ENCODE results near the gene BEST3. TPM values are rescaled to one million over a fixed set of nuclear protein-coding genes. Genes with fewer than 3 reads are reported as not detected.

Gene BEST3
- total and polyA plus RNA-seq, 12 donors, result 0.27 to 3.3 (median 1.3) TPM

DNA sequence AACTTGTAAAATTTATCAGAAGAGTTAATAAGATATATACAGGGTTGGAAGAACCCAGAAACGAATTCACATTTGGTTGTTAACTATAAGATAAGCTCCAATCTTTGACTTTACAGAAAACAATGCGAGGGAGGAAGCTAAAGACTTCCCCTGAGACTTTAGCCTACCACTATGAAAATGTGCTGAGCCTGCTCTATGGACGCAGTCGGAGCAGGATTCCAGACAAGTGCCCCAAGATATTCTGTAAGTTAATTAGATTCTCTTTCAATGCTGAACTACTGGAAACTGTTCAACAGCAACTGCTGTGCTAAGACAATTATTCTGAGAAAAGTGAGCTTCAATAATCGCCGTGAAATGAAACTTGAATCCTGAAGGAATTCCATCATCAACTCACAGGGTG lies 80.1 kb downstream of the BEST3 start:
- 62 to 71% (median 66%) methylated on average over 6 of the region's 6 CpGs for WGBS, 4 donors
- H3K4me3 ChIP-seq, result no peak overlapping the region
- TF ChIP-seq, protein P1, sequence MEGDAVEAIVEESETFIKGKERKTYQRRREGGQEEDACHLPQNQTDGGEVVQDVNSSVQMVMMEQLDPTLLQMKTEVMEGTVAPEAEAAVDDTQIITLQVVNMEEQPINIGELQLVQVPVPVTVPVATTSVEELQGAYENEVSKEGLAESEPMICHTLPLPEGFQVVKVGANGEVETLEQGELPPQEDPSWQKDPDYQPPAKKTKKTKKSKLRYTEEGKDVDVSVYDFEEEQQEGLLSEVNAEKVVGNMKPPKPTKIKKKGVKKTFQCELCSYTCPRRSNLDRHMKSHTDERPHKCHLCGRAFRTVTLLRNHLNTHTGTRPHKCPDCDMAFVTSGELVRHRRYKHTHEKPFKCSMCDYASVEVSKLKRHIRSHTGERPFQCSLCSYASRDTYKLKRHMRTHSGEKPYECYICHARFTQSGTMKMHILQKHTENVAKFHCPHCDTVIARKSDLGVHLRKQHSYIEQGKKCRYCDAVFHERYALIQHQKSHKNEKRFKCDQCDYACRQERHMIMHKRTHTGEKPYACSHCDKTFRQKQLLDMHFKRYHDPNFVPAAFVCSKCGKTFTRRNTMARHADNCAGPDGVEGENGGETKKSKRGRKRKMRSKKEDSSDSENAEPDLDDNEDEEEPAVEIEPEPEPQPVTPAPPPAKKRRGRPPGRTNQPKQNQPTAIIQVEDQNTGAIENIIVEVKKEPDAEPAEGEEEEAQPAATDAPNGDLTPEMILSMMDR (IDR thresholded peaks at IDR 0.05), result no peak
- no peak for TF ChIP-seq POLR2A (IDR thresholded peaks at IDR 0.05)
- no peaks in the 10 kb centered on the region for H3K27me3 ChIP-seq
- H3K27ac ChIP-seq, result no peak overlapping the region
- H3K4me1 ChIP-seq (replicated peaks in 1 of 2), result no peaks in the 10 kb centered on the region
- DNase-seq, result no peak
- H3K36me3 ChIP-seq (replicated peaks in 1 of 2), result no peaks in the 10 kb centered on the region
- H3K9me3 ChIP-seq (replicated peaks in 1 of 3), result no peaks in the 10 kb centered on the region
- intact Hi-C loops (cut with DNase I), result no loop called here

DNA sequence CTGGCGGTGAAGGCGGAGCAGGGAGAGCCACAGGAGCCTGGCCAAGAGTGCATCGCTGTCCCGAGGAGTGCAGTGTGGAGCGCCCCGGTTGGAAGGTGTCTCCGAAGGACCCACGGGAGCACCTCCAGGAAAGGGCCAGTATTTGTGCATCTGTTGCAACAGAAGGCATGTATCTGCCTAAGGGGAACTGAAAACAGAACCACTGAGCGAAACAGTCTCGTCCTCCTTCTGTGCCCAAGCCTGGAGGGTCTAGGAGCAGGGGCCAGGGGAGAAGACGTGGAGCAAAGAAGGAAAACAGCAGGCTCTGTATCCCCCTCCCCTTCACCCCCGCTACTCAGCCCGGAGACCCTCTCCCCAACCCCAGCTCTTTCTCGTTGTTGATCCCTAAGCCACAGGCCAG lies 83.1 kb downstream of the BEST3 start:
- TF ChIP-seq POLR2A (IDR thresholded peaks at IDR 0.05), result no peak
- TF ChIP-seq, protein P1 (IDR thresholded peaks at IDR 0.05), result no peak

DNA sequence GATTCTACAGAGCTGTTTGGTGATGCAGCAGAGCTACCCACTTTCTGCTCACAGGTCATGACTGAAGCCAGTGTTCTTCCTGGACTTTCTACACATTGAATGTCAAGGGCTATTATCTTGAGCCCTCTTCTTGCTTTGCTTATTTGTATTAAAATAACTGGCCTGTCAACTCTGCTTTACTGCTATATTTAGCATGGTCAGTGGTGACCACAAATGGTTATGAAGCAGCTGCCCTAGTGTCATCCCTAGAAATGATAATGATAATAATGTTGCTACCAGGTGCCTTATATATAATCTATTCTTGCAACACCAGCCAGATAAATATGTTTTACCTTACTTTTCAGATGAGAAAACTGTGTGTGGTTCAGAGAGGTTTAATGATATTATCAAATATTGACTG lies 85.8 kb downstream of the BEST3 start:
- intact Hi-C loops (cut with DNase I), result no loop called here
- TF ChIP-seq POLR2A (IDR thresholded peaks at IDR 0.05), result no peak
- TF ChIP-seq, protein P1 (IDR thresholded peaks at IDR 0.05), result no peak
- H3K4me3 ChIP-seq, result no peak overlapping the region
- no peak for DNase-seq
- H3K27ac ChIP-seq, result no peak overlapping the region
- no peaks in the 10 kb centered on the region for H3K9me3 ChIP-seq (replicated peaks in 1 of 3)
- H3K36me3 ChIP-seq (replicated peaks in 1 of 2), result no peaks in the 10 kb centered on the region
- no peaks in the 10 kb centered on the region for H3K4me1 ChIP-seq (replicated peaks in 1 of 2)
- H3K27me3 ChIP-seq, result no peaks in the 10 kb centered on the region

More for the DNA sequence above, 83.1 kb downstream of the BEST3 start:
- H3K27ac ChIP-seq, result no peak overlapping the region
- intact Hi-C loops (cut with DNase I), result no loop called here
- no peak for DNase-seq
- no peaks in the 10 kb centered on the region for H3K9me3 ChIP-seq (replicated peaks in 1 of 3)
- 73 to 87% (median 80%) methylated on average over 13 to 14 of the region's 14 CpGs for WGBS, 4 donors
- H3K4me3 ChIP-seq, result no peak overlapping the region
- H3K27me3 ChIP-seq, result no peaks in the 10 kb centered on the region
- H3K4me1 ChIP-seq (replicated peaks in 1 of 2), result no peaks in the 10 kb centered on the region
- no peaks in the 10 kb centered on the region for H3K36me3 ChIP-seq (replicated peaks in 1 of 2)

DNA sequence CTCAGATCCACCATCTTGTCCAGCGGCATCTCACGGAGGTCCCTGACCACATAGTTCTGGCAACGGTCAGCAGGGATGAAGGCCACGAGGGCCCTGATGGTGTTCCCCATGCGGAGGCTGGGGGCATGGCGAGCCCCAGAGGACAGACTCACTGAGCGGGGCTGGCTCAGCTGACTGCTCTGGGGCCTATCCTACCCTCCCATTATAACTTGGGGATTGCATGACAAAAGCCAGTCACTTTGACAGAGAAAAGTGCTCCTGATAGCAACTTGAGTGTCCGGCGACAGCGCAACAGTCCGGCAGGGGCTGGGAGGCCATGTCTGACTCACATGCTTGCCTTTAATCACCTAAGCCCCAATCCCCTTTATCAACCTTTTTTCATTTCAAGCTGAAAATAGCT lies 88.4 kb downstream of the BEST3 start, which contains the start of gene LRRC10:
Gene LRRC10 (minus strand): TSS at position 179 of the 400 bp plus-strand sequence. CDS start 69 bp downstream, at position 110.
- intact Hi-C loops (cut with DNase I), result no loop called here
- Histone ChIP-seq H3K4me3 (no peak within 1 kb of the TSS), H3K4me1 (replicated peaks in 1 of 2) (no peaks in the 10 kb centered on the region), H3K9me3 (replicated peaks in 1 of 3) (no peaks in the 10 kb centered on the region), H3K27ac (no peak within 1 kb of the TSS), H3K36me3 (replicated peaks in 1 of 2) (no peaks in the 10 kb centered on the region), H3K27me3 (no peaks in the 10 kb centered on the region)
- TF ChIP-seq POLR2A (IDR thresholded peaks at IDR 0.05), result no peak
- TF ChIP-seq, protein P1 (IDR thresholded peaks at IDR 0.05), result no peak
- DNase-seq, result no peak
- WGBS, 4 donors, result 94 to 98% (median 96%) methylated on average over 4 to 11 of the region's 11 CpGs

All from adrenal gland (tissue), 12 donors.